GM12801 (cell line): ENCODE results near the gene D2HGDH.

Source experiments
- CTCF ChIP-seq: IDR thresholded peaks from one replicate; pipeline ENCODE4 v1.5.1; 2011; ENCODE audit warnings: control low read depth; ENCODE audit not compliant: insufficient read length; ENCODE audit errors: extremely low read depth

D2HGDH gene

GRCh38 chr2:241720099-241720498 lies 14.3 kb upstream of the D2HGDH start:
- no peak for TF ChIP-seq CTCF

GRCh38 chr2:241720560-241720959 lies 13.9 kb upstream of the D2HGDH start:
- no peak for TF ChIP-seq CTCF

DNA sequence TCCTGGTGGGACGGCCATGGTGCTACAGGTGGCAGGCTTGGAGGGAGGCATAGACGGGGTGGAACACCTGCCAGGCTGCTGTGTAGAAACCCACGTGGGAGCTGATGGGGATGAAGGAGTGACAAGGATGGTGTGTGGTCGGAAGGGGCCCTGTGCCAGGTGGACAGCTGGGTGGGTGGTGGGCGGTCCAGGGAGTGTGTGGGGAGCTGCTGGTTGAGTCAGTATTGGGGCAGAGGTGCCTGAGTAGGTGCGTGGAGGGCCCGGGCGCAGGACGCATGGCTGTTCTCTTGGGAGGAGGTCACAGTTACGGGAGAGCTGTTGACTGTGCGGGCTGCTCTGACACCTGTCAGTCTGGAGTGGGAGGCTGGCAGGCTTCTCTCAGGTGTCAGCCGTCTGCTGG lies 12.6 kb upstream of the D2HGDH start:
- TF ChIP-seq CTCF = no peak

GRCh38 chr2:241722896-241723454 lies 11.5 kb upstream of the D2HGDH start:
- no peak for TF ChIP-seq CTCF

GRCh38 chr2:241724259-241724974 lies 10.0 kb upstream of the D2HGDH start:
- no peak for TF ChIP-seq CTCF

- TF ChIP-seq CTCF = no peak
These were observed 9.2 kb upstream of the D2HGDH start for GRCh38 chr2:241724975-241725870.

DNA sequence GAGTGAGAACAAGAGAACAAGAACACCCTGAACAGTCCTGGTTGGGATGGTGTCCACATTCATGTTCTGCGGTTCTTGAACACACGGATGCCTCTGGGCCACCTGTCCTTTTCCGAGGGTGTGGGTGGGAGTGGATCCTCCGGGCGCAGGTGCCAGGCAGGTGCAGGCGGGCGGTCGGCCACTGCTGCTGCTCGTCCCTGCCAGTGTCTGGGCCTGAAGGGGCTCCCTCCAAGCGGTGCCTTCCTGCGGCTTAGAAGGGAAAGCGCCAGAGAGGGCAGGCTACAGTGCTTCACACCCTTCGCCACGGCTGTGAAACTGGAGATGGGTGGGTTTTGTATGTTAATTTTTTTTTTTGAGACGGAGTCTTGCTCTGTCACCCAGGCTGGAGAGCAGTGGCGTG lies 8.0 kb upstream of the D2HGDH start:
- no peak for TF ChIP-seq CTCF
